OCI-LY1 (cell line): ENCODE data around the gene MPV17L.
"Not testable (repeated sequence)": the region's sequence is repeated elsewhere in the genome, so short reads cannot be mapped to it uniquely, and the experiment has no call there.

Experiments used
- CTCF ChIP-seq: fragments of 200-600 bp; sonication (generic), shearing (Covaris generic); IDR thresholded peaks from 2 replicates; pipeline ENCODE4 v1.5.1; 2017; ENCODE audit warnings: mild to moderate bottlenecking, antibody characterized with exemption, low read length, moderate library complexity, mixed read lengths
- EZH2 ChIP-seq: fragments of 200-600 bp; sonication (generic), shearing (Covaris generic); IDR thresholded peaks from 2 replicates; pipeline ENCODE4 v1.8.0; 2017; ENCODE audit warnings: borderline replicate concordance, mixed run types, mild to moderate bottlenecking, antibody characterized with exemption, low read length, moderate library complexity, mixed read lengths

- not testable (repeated sequence) for TF ChIP-seq CTCF, EZH2
Observed at GRCh38 chr16:15389916-15390315, 5.6 kb upstream of the MPV17L start.
